NCI-H460 (cell line): ENCODE results near the gene ST3GAL5. TPM values are rescaled to one million over a fixed set of nuclear protein-coding genes. Genes with fewer than 3 reads are reported as not detected.
"Not testable (repeated sequence)": the region's sequence is repeated elsewhere in the genome, so short reads cannot be mapped to it uniquely, and the experiment has no call there.

ENCODE experiments used
- DNase-seq: peaks from one replicate; pipeline ENCODE4 v3.0.0-alpha.2; 2016; ENCODE audit warnings: low read depth; ENCODE audit errors: extremely low read depth
- polyA plus RNA-seq: library from polyadenylated mRNA; depleted of rRNA; stranded (reverse); fragments of >200 nt; gene quantifications from 2 replicates; pipeline ENCODE4 v1.2.3, GENCODE V29; 2014; cell fraction: nucleus; rRNA removed
- total RNA-seq: library from RNA; depleted of rRNA; stranded (reverse); fragments of >200 nt; shearing (Covaris generic); gene quantifications from 2 replicates; pipeline ENCODE4 v1.2.3, GENCODE V29; 2014; rRNA removed

The ST3GAL5 gene
- 3.7 and 5.0 TPM in 2 replicates for total RNA-seq
- 8.9 and 25.1 TPM in 2 replicates for polyA plus RNA-seq

GRCh38 chr2:85888684-85889626 lies at the start of gene ST3GAL5:
Gene ST3GAL5, minus strand, starts transcription at chr2:85888990. Its CDS starts 85 bp downstream, at chr2:85888905.
- peak; percentile 78 for DNase-seq

GRCh38 chr2:85938456-85938855 lies 49.7 kb upstream of the ST3GAL5 start:
- DNase-seq: no peak

- DNase-seq: no peak
These were observed 48.3 kb upstream of the ST3GAL5 start for GRCh38 chr2:85937069-85937439.

GRCh38 chr2:85936421-85937068 lies 47.8 kb upstream of the ST3GAL5 start:
- DNase-seq: peak; percentile 77

- DNase-seq: peak; percentile 76
These were observed 47.0 kb upstream of the ST3GAL5 start for GRCh38 chr2:85935746-85936208.

GRCh38 chr2:85935170-85935745 lies 46.5 kb upstream of the ST3GAL5 start:
- DNase-seq: no peak

GRCh38 chr2:85933753-85934594 lies 45.2 kb upstream of the ST3GAL5 start:
- no peak for DNase-seq

GRCh38 chr2:85931151-85931550 lies 42.4 kb upstream of the ST3GAL5 start:
- DNase-seq: not testable (repeated sequence)

- DNase-seq: no peak
These were observed 41.6 kb upstream of the ST3GAL5 start for GRCh38 chr2:85930129-85931124.

- no peak for DNase-seq
These were observed 40.6 kb upstream of the ST3GAL5 start for GRCh38 chr2:85929096-85930050.

GRCh38 chr2:85926931-85927661 lies 38.3 kb upstream of the ST3GAL5 start:
- DNase-seq: no peak

GRCh38 chr2:85926526-85926925 lies 37.7 kb upstream of the ST3GAL5 start:
- no peak for DNase-seq

- DNase-seq: no peak
These were observed 36.5 kb upstream of the ST3GAL5 start for GRCh38 chr2:85925216-85925671.

- DNase-seq: no peak
These were observed 35.7 kb upstream of the ST3GAL5 start for GRCh38 chr2:85924522-85924921.

GRCh38 chr2:85922199-85922598 lies 33.4 kb upstream of the ST3GAL5 start:
- no peak for DNase-seq

GRCh38 chr2:85921659-85922058 lies 32.9 kb upstream of the ST3GAL5 start:
- DNase-seq: no peak
